Mononuclear cell (primary cell): ENCODE measurements around the gene TTC7B. TPM values are rescaled to one million over a fixed set of nuclear protein-coding genes. Genes with fewer than 3 reads are reported as not detected.

Experiments used
- H3K27me3 ChIP-seq: 2 replicates; pipeline ENCODE4 v1.6.0; 2011; ENCODE audit warnings: low read length, control low read depth; ENCODE audit not compliant: insufficient read depth
- H3K4me1 ChIP-seq: 2 replicates; pipeline ENCODE4 v1.5.1; 2011; ENCODE audit warnings: mild to moderate bottlenecking, low read length, control low read depth; ENCODE audit not compliant: insufficient read depth
- H3K4me3 ChIP-seq: 2 replicates; pipeline ENCODE4 v1.5.1; 2011; ENCODE audit warnings: mild to moderate bottlenecking, low read length, moderate library complexity
- H3K9me3 ChIP-seq: 2 replicates; pipeline ENCODE4 v1.5.1; 2011; ENCODE audit warnings: low read depth, mild to moderate bottlenecking, control low read depth, low read length
- total RNA-seq: library from RNA; depleted of rRNA; stranded (reverse); fragments of >200 nt; gene quantifications from one replicate; pipeline ENCODE4 v1.2.3, GENCODE V29; 2012

Gene TTC7B
- total RNA-seq, 1 donor, result 8.3 TPM

GRCh38 chr14:90704738-90705392 is 111.4 kb downstream of the TTC7B start:
- no peaks in the 10 kb centered on the region for H3K9me3 ChIP-seq
- H3K27me3 ChIP-seq, result no peaks in the 10 kb centered on the region
- peaks cover 8% of the 10 kb centered on the region for H3K4me1 ChIP-seq
- no peak overlapping the region for H3K4me3 ChIP-seq

- peaks cover 8% of the 10 kb centered on the region for H3K4me1 ChIP-seq
- H3K9me3 ChIP-seq, result no peaks in the 10 kb centered on the region
- H3K27me3 ChIP-seq, result no peaks in the 10 kb centered on the region
- H3K4me3 ChIP-seq, result no peak overlapping the region
These were observed 112.1 kb downstream of the TTC7B start for GRCh38 chr14:90703841-90704737.

- peaks cover 16% of the 10 kb centered on the region for H3K4me1 ChIP-seq
- H3K27me3 ChIP-seq, result no peaks in the 10 kb centered on the region
- no peaks in the 10 kb centered on the region for H3K9me3 ChIP-seq
- H3K4me3 ChIP-seq, result no peak overlapping the region
These were observed 115.1 kb downstream of the TTC7B start for GRCh38 chr14:90700933-90701776.

- Histone ChIP-seq H3K9me3 (no peaks in the 10 kb centered on the region), H3K27me3 (no peaks in the 10 kb centered on the region), H3K4me3 (no peak overlapping the region), H3K4me1 (peaks cover 16% of the 10 kb centered on the region)
These were observed 117.2 kb downstream of the TTC7B start for GRCh38 chr14:90699016-90699415.

GRCh38 chr14:90698379-90698869 is 117.8 kb downstream of the TTC7B start:
- Histone ChIP-seq H3K4me3 (no peak overlapping the region), H3K9me3 (no peaks in the 10 kb centered on the region), H3K4me1 (peaks cover 16% of the 10 kb centered on the region), H3K27me3 (no peaks in the 10 kb centered on the region)

- H3K4me3 ChIP-seq, result no peak overlapping the region
- peaks cover 16% of the 10 kb centered on the region for H3K4me1 ChIP-seq
- no peaks in the 10 kb centered on the region for H3K27me3 ChIP-seq
- no peaks in the 10 kb centered on the region for H3K9me3 ChIP-seq
These were observed 118.5 kb downstream of the TTC7B start for GRCh38 chr14:90697577-90698206.

GRCh38 chr14:90697132-90697531 is 119.1 kb downstream of the TTC7B start:
- H3K4me3 ChIP-seq, result no peak overlapping the region
- no peaks in the 10 kb centered on the region for H3K9me3 ChIP-seq
- peaks cover 16% of the 10 kb centered on the region for H3K4me1 ChIP-seq
- H3K27me3 ChIP-seq, result no peaks in the 10 kb centered on the region

GRCh38 chr14:90696720-90697119 is 119.5 kb downstream of the TTC7B start:
- H3K9me3 ChIP-seq, result no peaks in the 10 kb centered on the region
- no peak overlapping the region for H3K4me3 ChIP-seq
- no peaks in the 10 kb centered on the region for H3K27me3 ChIP-seq
- H3K4me1 ChIP-seq, result peaks cover 16% of the 10 kb centered on the region

- H3K4me3 ChIP-seq, result no peak overlapping the region
- H3K27me3 ChIP-seq, result no peaks in the 10 kb centered on the region
- no peaks in the 10 kb centered on the region for H3K9me3 ChIP-seq
- H3K4me1 ChIP-seq, result peaks cover 12% of the 10 kb centered on the region
These were observed 120.1 kb downstream of the TTC7B start for GRCh38 chr14:90695997-90696660.

GRCh38 chr14:90693413-90693812 is 122.8 kb downstream of the TTC7B start:
- no peak overlapping the region for H3K4me3 ChIP-seq
- H3K9me3 ChIP-seq, result no peaks in the 10 kb centered on the region
- no peaks in the 10 kb centered on the region for H3K27me3 ChIP-seq
- H3K4me1 ChIP-seq, result peaks cover 8% of the 10 kb centered on the region

GRCh38 chr14:90692826-90693225 is 123.4 kb downstream of the TTC7B start:
- no peaks in the 10 kb centered on the region for H3K9me3 ChIP-seq
- peaks cover 8% of the 10 kb centered on the region for H3K4me1 ChIP-seq
- no peaks in the 10 kb centered on the region for H3K27me3 ChIP-seq
- H3K4me3 ChIP-seq, result no peak overlapping the region

- Histone ChIP-seq H3K4me3 (no peak overlapping the region), H3K9me3 (no peaks in the 10 kb centered on the region), H3K4me1 (peaks cover under 1% of the 10 kb centered on the region), H3K27me3 (no peaks in the 10 kb centered on the region)
These were observed 124.2 kb downstream of the TTC7B start for GRCh38 chr14:90692061-90692460.

- Histone ChIP-seq H3K4me3 (no peak overlapping the region), H3K9me3 (no peaks in the 10 kb centered on the region), H3K4me1 (no peaks in the 10 kb centered on the region), H3K27me3 (no peaks in the 10 kb centered on the region)
These were observed 124.6 kb downstream of the TTC7B start for GRCh38 chr14:90691627-90692026.

- Histone ChIP-seq H3K27me3 (no peaks in the 10 kb centered on the region), H3K4me1 (no peaks in the 10 kb centered on the region), H3K4me3 (no peak overlapping the region)
These were observed 128.6 kb downstream of the TTC7B start for GRCh38 chr14:90687680-90688079.

More at GRCh38 chr14:90687680-90688079, 128.6 kb downstream of the TTC7B start:
- no peaks in the 10 kb centered on the region for H3K9me3 ChIP-seq
